Measurements from ENCODE around the gene CZIB. TPM values are rescaled to one million over a fixed set of nuclear protein-coding genes. Genes with fewer than 3 reads are reported as not detected.

Gene CZIB
- total and polyA plus RNA-seq, 2 of the 13 experiments (the other 11 are each of a cell fraction or from before 2014, with no cell fraction given), result 49.2 to 67.0 TPM

- no peak for TF ChIP-seq ZNF737 (CRISPR knock-in tag; IDR thresholded peaks at IDR 0.05; ENCODE audit: borderline replicate concordance)
- TF ChIP-seq RNF219 (CRISPR knock-in tag; IDR thresholded peaks at IDR 0.05), result peak; percentile 23; the same call in 1 of the 2 replicates
- no peak for TF ChIP-seq AHDC1 (CRISPR knock-in tag; IDR thresholded peaks at IDR 0.05; ENCODE audit: borderline replicate concordance)
- TF ChIP-seq MEIS1 (CRISPR knock-in tag; IDR thresholded peaks at IDR 0.05; ENCODE audit: borderline replicate concordance), result no peak; the same call in 1 of the 2 replicates
- TF ChIP-seq ATF2 (CRISPR knock-in tag; IDR thresholded peaks at IDR 0.05), result peak; percentile 58; the same call in 1 of the 2 replicates
- TF ChIP-seq PRDM4 (CRISPR knock-in tag; IDR thresholded peaks at IDR 0.05; ENCODE audit: borderline replicate concordance), result 0 out of 2 replicates have a peak, but pooled peaks have one; percentile 10
- TF ChIP-seq ZBTB26 (CRISPR knock-in tag; IDR thresholded peaks at IDR 0.05; ENCODE audit: borderline replicate concordance), result peak; percentile 50; the same call in 1 of the 2 replicates
- no peak; the same call in 1 of the 2 replicates for TF ChIP-seq FOXO1 (CRISPR knock-in tag; IDR thresholded peaks at IDR 0.05)
- TF ChIP-seq PTBP1 (IDR thresholded peaks at IDR 0.05; ENCODE audit: low read depth, low read length, poor library complexity, severe bottlenecking), result no peak
- peak; percentile 57 for TF ChIP-seq THRA (CRISPR knock-in tag; IDR thresholded peaks at IDR 0.05; ENCODE audit: borderline replicate concordance)
- peak; percentile 95 for TF ChIP-seq ZNF891 (CRISPR knock-in tag; IDR thresholded peaks at IDR 0.05)
- TF ChIP-seq ZNF777 (CRISPR knock-in tag; IDR thresholded peaks at IDR 0.05), result peak; percentile 47; the same call in 1 of the 2 replicates
Measured at GRCh38 chr1:53220171-53220961, at the start of gene CZIB (continued).

Measured in HepG2 (cell line).